Neural cell (in vitro differentiated cells): ENCODE measurements around the gene TEF. TPM values are rescaled to one million over a fixed set of nuclear protein-coding genes. Genes with fewer than 3 reads are reported as not detected.

ENCODE experiments used
- H2AFZ ChIP-seq: fragments of 200-600, 300-800 bp; sonication (generic), shearing (Covaris generic); 2 replicates; pipeline ENCODE4 v1.6.0; 2014; ENCODE audit warnings: low read depth, mild to moderate bottlenecking, antibody characterized with exemption, low read length, moderate library complexity
- H3F3A ChIP-seq: fragments of 200-600 bp; shearing (Covaris generic); 2 replicates; pipeline ENCODE4 v1.6.1; 2016; ENCODE audit warnings: mild to moderate bottlenecking, moderate library complexity, mixed read lengths, antibody characterized with exemption, low read length; ENCODE audit not compliant: insufficient read depth, poor library complexity, severe bottlenecking
- H3K27ac ChIP-seq: fragments of 200-600, 300-800 bp; sonication (generic), shearing (Covaris generic); 2 replicates; pipeline ENCODE4 v1.5.1; 2014; ENCODE audit warnings: mild to moderate bottlenecking, low read length, moderate library complexity
- H3K27me3 ChIP-seq: fragments of 300-800, 200-600 bp; sonication (generic), shearing (Covaris generic); 2 replicates; pipeline ENCODE4 v1.6.0; 2014; ENCODE audit warnings: mild to moderate bottlenecking, low read depth, low read length, moderate library complexity; ENCODE audit not compliant: insufficient read depth
- H3K36me3 ChIP-seq: fragments of 300-800, 200-600 bp; sonication (generic), shearing (Covaris generic); 2 replicates; pipeline ENCODE4 v1.5.1; 2014; ENCODE audit warnings: mild to moderate bottlenecking, antibody characterized with exemption, low read length, moderate library complexity; ENCODE audit not compliant: insufficient read depth
- H3K4me2 ChIP-seq: fragments of 300-800, 200-600 bp; sonication (generic), shearing (Covaris generic); 2 replicates; pipeline ENCODE4 v1.6.0; 2014; ENCODE audit warnings: mild to moderate bottlenecking, low read length
- H3K4me3 ChIP-seq: fragments of 300-800, 200-600 bp; sonication (generic), shearing (Covaris generic); 2 replicates; pipeline ENCODE4 v1.5.1; 2014; ENCODE audit warnings: mild to moderate bottlenecking, low read length, moderate library complexity
- H3K79me2 ChIP-seq: fragments of 200-600 bp; shearing (Covaris generic); replicated peaks from 2 replicates; pipeline ENCODE4 v1.6.0; 2014; ENCODE audit warnings: mild to moderate bottlenecking, low read length, moderate library complexity; ENCODE audit not compliant: insufficient read depth
- H3K9ac ChIP-seq: fragments of 300-800, 200-600 bp; sonication (generic), shearing (Covaris generic); 2 replicates; pipeline ENCODE4 v1.6.1; 2016; ENCODE audit warnings: mild to moderate bottlenecking, low read length, mixed read lengths
- H3K9me2 ChIP-seq: fragments of 200-600 bp; shearing (Covaris generic); 2 replicates; pipeline ENCODE4 v1.6.1; 2016; ENCODE audit warnings: mild to moderate bottlenecking, low read length, mixed read lengths; ENCODE audit not compliant: insufficient read depth
- H3K9me3 ChIP-seq: fragments of 200-600, 300-800 bp; sonication (generic), shearing (Covaris generic); 2 replicates; pipeline ENCODE4 v1.6.1; 2016; ENCODE audit warnings: mild to moderate bottlenecking, mixed run types, low read length, moderate library complexity, mixed read lengths
- H4K20me1 ChIP-seq: fragments of 200-600 bp; shearing (Covaris generic); 2 replicates; pipeline ENCODE4 v1.6.1; 2016; ENCODE audit warnings: mild to moderate bottlenecking, mixed run types; ENCODE audit not compliant: insufficient read depth
- EP300 ChIP-seq: fragments of 450-650 bp; conservative IDR thresholded peaks from 2 replicates; pipeline ENCODE4 v1.6.1; 2014; ENCODE audit warnings: antibody characterized with exemption, mild to moderate bottlenecking, moderate library complexity; ENCODE audit not compliant: poor library complexity, severe bottlenecking
- EZH2 ChIP-seq: fragments of 200-600, 300-800 bp; shearing (Covaris generic), sonication (generic); IDR thresholded peaks from 2 replicates; pipeline ENCODE4 v1.6.1; 2014; ENCODE audit warnings: antibody characterized with exemption, low read length, borderline replicate concordance, mild to moderate bottlenecking; ENCODE audit not compliant: insufficient read depth, poor library complexity, severe bottlenecking
- MXI1 ChIP-seq: fragments of 450-650 bp; conservative IDR thresholded peaks from 2 replicates; pipeline ENCODE4 v1.6.1; 2014; ENCODE audit warnings: antibody characterized with exemption, mild to moderate bottlenecking; ENCODE audit not compliant: poor library complexity, severe bottlenecking
- POLR2AphosphoS5 ChIP-seq: IDR thresholded peaks from 2 replicates; pipeline ENCODE4 v1.6.1; 2012
- RAD21 ChIP-seq: fragments of 450-650 bp; conservative IDR thresholded peaks from 2 replicates; pipeline ENCODE4 v1.6.1; 2014; ENCODE audit warnings: antibody characterized with exemption, mild to moderate bottlenecking, moderate library complexity
- SMC3 ChIP-seq: fragments of 450-650 bp; conservative IDR thresholded peaks from 2 replicates; pipeline ENCODE4 v1.6.1; 2014; ENCODE audit warnings: antibody characterized with exemption, mild to moderate bottlenecking, moderate library complexity; ENCODE audit not compliant: poor library complexity
- TAF1 ChIP-seq: IDR thresholded peaks from 2 replicates; pipeline ENCODE4 v1.6.1; 2012; ENCODE audit warnings: low read depth
- polyA plus RNA-seq: library from polyadenylated mRNA; depleted of rRNA; stranded (reverse); fragments of >200 nt; gene quantifications from 2 replicates; pipeline ENCODE4 v1.2.3, GENCODE V29; 2014
- TF ChIP-seq, protein P1 (sequence below): fragments of 450-650 bp; IDR thresholded peaks from 2 replicates; pipeline ENCODE4 v1.5.1; 2014; ENCODE audit warnings: antibody characterized with exemption, mild to moderate bottlenecking, moderate library complexity; ENCODE audit not compliant: poor library complexity, severe bottlenecking
- TF ChIP-seq, protein P2 (sequence below): IDR thresholded peaks from 2 replicates; pipeline ENCODE4 v1.6.1; 2012; ENCODE audit warnings: borderline replicate concordance

TEF gene
- polyA plus RNA-seq, 1 donor from 2014 or later: 4.9 TPM

DNA sequence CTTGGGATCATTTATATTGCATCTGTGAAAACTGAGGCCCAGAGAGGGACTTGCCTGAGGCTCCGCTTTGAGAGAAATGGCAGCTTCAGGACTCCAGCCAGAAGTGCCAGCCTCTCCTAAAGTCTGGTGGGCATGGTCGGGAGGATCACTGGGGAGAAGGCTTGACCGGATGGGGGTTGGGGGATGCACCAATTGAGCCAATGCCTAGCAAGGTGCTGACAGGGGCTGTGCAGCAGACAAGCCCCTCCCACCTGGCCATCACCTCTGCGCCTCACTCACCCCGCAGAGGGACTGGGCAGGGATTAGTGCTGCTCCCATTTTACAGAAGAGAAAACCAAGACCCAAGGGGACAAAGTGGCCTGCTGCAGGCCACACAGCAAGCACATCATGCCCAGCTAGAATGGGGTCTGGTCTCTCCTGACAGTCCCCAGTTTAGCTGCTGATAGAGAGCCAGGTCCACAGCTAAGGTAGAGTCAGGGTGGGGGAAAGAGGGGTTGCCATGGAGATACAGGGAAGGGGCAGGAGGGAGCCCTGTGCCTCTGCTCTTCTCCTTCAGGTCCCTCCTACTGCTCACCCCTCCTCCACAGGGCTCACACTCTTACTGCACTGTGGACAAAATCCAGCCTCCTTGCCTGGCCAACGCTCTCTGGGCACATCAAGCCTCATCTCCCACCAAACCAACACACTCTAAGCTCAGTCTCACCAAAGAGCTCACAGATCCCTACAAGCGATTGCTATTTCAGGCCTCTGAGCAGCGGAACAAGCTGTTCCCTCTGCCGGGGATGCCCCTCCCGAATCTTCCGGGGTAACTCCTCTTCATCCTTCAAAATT lies 29.5 kb downstream of the TEF start:
- Histone ChIP-seq H3K4me3 (no peak overlapping the region), H4K20me1 (no peaks in the 10 kb centered on the region), H3K36me3 (no peaks in the 10 kb centered on the region), H3K79me2 (no peaks in the 10 kb centered on the region), H3K27me3 (no peaks in the 10 kb centered on the region), H3K4me2 (no peak overlapping the region), H3K27ac (no peak overlapping the region), H3K9me3 (no peaks in the 10 kb centered on the region), H2AFZ (no peak overlapping the region), H3K9me2 (no peaks in the 10 kb centered on the region), H3K9ac (no peak overlapping the region), H3F3A (no peaks in the 10 kb centered on the region)
- TF ChIP-seq RAD21 (no peak), MXI1 (no peak), EP300 (no peak), TAF1 (no peak), POLR2AphosphoS5 (no peak), EZH2 (no peak), SMC3 (no peak)
- TF ChIP-seq, protein P1, sequence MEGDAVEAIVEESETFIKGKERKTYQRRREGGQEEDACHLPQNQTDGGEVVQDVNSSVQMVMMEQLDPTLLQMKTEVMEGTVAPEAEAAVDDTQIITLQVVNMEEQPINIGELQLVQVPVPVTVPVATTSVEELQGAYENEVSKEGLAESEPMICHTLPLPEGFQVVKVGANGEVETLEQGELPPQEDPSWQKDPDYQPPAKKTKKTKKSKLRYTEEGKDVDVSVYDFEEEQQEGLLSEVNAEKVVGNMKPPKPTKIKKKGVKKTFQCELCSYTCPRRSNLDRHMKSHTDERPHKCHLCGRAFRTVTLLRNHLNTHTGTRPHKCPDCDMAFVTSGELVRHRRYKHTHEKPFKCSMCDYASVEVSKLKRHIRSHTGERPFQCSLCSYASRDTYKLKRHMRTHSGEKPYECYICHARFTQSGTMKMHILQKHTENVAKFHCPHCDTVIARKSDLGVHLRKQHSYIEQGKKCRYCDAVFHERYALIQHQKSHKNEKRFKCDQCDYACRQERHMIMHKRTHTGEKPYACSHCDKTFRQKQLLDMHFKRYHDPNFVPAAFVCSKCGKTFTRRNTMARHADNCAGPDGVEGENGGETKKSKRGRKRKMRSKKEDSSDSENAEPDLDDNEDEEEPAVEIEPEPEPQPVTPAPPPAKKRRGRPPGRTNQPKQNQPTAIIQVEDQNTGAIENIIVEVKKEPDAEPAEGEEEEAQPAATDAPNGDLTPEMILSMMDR: no peak
- TF ChIP-seq, protein P2, sequence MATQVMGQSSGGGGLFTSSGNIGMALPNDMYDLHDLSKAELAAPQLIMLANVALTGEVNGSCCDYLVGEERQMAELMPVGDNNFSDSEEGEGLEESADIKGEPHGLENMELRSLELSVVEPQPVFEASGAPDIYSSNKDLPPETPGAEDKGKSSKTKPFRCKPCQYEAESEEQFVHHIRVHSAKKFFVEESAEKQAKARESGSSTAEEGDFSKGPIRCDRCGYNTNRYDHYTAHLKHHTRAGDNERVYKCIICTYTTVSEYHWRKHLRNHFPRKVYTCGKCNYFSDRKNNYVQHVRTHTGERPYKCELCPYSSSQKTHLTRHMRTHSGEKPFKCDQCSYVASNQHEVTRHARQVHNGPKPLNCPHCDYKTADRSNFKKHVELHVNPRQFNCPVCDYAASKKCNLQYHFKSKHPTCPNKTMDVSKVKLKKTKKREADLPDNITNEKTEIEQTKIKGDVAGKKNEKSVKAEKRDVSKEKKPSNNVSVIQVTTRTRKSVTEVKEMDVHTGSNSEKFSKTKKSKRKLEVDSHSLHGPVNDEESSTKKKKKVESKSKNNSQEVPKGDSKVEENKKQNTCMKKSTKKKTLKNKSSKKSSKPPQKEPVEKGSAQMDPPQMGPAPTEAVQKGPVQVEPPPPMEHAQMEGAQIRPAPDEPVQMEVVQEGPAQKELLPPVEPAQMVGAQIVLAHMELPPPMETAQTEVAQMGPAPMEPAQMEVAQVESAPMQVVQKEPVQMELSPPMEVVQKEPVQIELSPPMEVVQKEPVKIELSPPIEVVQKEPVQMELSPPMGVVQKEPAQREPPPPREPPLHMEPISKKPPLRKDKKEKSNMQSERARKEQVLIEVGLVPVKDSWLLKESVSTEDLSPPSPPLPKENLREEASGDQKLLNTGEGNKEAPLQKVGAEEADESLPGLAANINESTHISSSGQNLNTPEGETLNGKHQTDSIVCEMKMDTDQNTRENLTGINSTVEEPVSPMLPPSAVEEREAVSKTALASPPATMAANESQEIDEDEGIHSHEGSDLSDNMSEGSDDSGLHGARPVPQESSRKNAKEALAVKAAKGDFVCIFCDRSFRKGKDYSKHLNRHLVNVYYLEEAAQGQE: no peak

DNA sequence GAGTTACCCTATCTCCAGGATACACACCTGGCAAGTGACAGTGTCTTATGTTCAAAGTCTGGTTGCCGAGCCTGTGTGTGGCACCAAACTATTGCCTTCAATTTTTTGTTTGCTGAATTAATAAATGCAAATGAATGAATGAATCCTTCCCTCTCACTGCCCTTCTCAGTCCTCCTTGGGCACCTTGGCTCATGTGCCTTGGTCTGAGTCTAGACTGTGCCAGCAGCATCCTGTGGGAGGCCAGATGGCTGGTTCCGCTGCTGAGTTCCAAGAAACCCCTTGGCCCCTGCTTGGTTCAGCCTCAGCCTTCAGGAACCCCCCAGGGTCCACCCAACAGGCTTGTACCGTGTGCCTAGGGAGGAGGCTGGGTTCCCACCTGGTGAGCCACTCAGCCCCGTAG lies 33.8 kb downstream of the TEF start:
- no peaks in the 10 kb centered on the region for H3K36me3 ChIP-seq
- H4K20me1 ChIP-seq: no peaks in the 10 kb centered on the region
- no peaks in the 10 kb centered on the region for H3K9me2 ChIP-seq
- H3K9me3 ChIP-seq: no peaks in the 10 kb centered on the region
- H2AFZ ChIP-seq: no peak overlapping the region
- no peaks in the 10 kb centered on the region for H3K27me3 ChIP-seq
- no peak overlapping the region for H3K4me3 ChIP-seq
- H3K79me2 ChIP-seq: no peaks in the 10 kb centered on the region
- H3K27ac ChIP-seq: no peak overlapping the region
- TF ChIP-seq, protein P1: no peak
- TF ChIP-seq, protein P2: no peak
- no peak for TF ChIP-seq EZH2
- TF ChIP-seq POLR2AphosphoS5: no peak
- H3K4me2 ChIP-seq: no peak overlapping the region
- no peak overlapping the region for H3K9ac ChIP-seq
- H3F3A ChIP-seq: no peaks in the 10 kb centered on the region
